Left ventricle myocardium inferior (tissue), 1 donor: Measurements from ENCODE around the gene CLEC2L. TPM values are rescaled to one million over a fixed set of nuclear protein-coding genes. Genes with fewer than 3 reads are reported as not detected.
"Not testable (repeated sequence)": the region's sequence is repeated elsewhere in the genome, so short reads cannot be mapped to it uniquely, and the experiment has no call there.

Source experiments
- DNase-seq: peaks from one replicate; pipeline ENCODE4 v3.0.0-alpha.2; 2020
- H3K27ac ChIP-seq: fragments of 200-600 bp; replicated peaks from 2 replicates; pipeline ENCODE4 v1.8.0; 2021
- H3K27me3 ChIP-seq: fragments of 200-600 bp; 2 replicates; pipeline ENCODE4 v1.8.0; 2021; ENCODE audit warnings: low read depth
- H3K36me3 ChIP-seq: fragments of 200-600 bp; 2 replicates; pipeline ENCODE4 v1.8.0; 2021
- H3K4me1 ChIP-seq: fragments of 200-600 bp; 2 replicates; pipeline ENCODE4 v1.8.0; 2021
- H3K4me3 ChIP-seq: fragments of 200-600 bp; 2 replicates; pipeline ENCODE4 v1.8.0; 2021; ENCODE audit warnings: mild to moderate bottlenecking, moderate library complexity
- H3K9me3 ChIP-seq: fragments of 200-600 bp; replicated peaks from 2 replicates; pipeline ENCODE4 v1.8.0; 2021
- intact Hi-C: fragments of 100-400 bp; cut with micrococcal nuclease; formaldehyde crosslinking; loops from one replicate; pipeline ENCODE4 v1.11.0; 2022
- total RNA-seq: library from RNA; stranded (reverse); fragmentation: NEBNext Ultra II Directional; extraction: Animal tissue kit (Norgen Biotek cat#: 25700); gene quantifications from one replicate; pipeline ENCODE4 v1.2.1, GENCODE V29; 2021
- TF ChIP-seq, protein P1 (sequence below): fragments of 200-600 bp; IDR thresholded peaks from 2 replicates; pipeline ENCODE4 v1.8.0; 2021; ENCODE audit warnings: antibody characterized with exemption, mild to moderate bottlenecking, borderline replicate concordance
- donor health status: DM: no; HTN: yes; CAD: no; lungs with severe emphysema.

The CLEC2L gene
- total RNA-seq, 1 donor from 2014 or later = 0.25 TPM

- peaks cover 35% of the 10 kb centered on the region for H3K27me3 ChIP-seq
- no peaks in the 10 kb centered on the region for H3K36me3 ChIP-seq
- H3K27ac ChIP-seq = no peak overlapping the region
- H3K4me3 ChIP-seq = no peak overlapping the region
- TF ChIP-seq, protein P1, sequence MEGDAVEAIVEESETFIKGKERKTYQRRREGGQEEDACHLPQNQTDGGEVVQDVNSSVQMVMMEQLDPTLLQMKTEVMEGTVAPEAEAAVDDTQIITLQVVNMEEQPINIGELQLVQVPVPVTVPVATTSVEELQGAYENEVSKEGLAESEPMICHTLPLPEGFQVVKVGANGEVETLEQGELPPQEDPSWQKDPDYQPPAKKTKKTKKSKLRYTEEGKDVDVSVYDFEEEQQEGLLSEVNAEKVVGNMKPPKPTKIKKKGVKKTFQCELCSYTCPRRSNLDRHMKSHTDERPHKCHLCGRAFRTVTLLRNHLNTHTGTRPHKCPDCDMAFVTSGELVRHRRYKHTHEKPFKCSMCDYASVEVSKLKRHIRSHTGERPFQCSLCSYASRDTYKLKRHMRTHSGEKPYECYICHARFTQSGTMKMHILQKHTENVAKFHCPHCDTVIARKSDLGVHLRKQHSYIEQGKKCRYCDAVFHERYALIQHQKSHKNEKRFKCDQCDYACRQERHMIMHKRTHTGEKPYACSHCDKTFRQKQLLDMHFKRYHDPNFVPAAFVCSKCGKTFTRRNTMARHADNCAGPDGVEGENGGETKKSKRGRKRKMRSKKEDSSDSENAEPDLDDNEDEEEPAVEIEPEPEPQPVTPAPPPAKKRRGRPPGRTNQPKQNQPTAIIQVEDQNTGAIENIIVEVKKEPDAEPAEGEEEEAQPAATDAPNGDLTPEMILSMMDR = no peak
- H3K4me1 ChIP-seq = no peaks in the 10 kb centered on the region
- no peaks in the 10 kb centered on the region for H3K9me3 ChIP-seq
- intact Hi-C loops = no loop called here
- no peak for DNase-seq
These were observed 21.2 kb downstream of the CLEC2L start for GRCh38 chr7:139544645-139545044.

- DNase-seq = no peak
- Histone ChIP-seq H3K9me3 (no peaks in the 10 kb centered on the region), H3K4me1 (no peaks in the 10 kb centered on the region), H3K27ac (no peak overlapping the region), H3K36me3 (no peaks in the 10 kb centered on the region), H3K4me3 (no peak overlapping the region), H3K27me3 (peaks cover 15% of the 10 kb centered on the region)
- TF ChIP-seq, protein P1 = no peak
- intact Hi-C loops = no loop called here
These were observed 25.0 kb downstream of the CLEC2L start for GRCh38 chr7:139548302-139549028.

- H3K27ac ChIP-seq, DNase-seq, intact Hi-C loops, H3K4me3 ChIP-seq, H3K9me3 ChIP-seq, H3K36me3 ChIP-seq, H3K4me1 ChIP-seq: not testable (repeated sequence)
- peaks cover 18% of the 10 kb centered on the region for H3K27me3 ChIP-seq
These were observed 30.7 kb downstream of the CLEC2L start for GRCh38 chr7:139553991-139554700.

DNA sequence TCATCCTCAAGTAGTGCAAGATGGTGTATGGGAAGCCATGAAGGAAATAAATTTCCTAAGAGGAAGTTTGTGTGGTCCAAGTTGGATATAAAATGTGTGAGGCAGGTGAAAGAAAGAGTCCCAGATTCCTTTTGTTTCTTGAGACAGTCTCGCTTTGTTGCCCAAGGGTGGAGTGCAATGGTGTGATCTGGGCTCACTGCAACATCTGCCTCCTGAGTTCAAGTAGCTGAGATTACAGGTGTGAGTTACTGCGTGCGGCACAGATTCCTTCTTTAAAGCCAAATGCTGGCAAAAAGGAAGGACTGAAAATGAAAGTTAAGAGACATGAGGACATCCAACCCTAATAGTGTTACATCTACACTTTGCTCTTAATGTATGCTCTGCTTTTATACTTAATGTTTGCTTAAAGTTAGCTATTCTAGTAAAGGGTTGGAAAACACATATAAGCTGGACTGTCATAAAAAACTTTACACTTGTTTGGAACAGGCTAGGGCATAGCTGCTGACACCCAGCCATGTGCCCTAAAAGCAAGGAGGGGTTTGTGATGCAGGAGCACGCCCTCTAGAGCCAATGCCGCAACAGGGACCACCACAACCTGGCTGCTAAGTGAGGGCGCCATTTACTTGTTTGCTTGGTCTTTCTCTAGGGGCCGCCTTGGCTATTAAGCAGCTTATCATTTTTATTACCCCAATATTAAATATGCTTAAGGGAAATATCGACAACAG lies 34.5 kb downstream of the CLEC2L start:
- intact Hi-C loops = no loop called here
- TF ChIP-seq, protein P1 = no peak
- Histone ChIP-seq H3K4me1 (no peaks in the 10 kb centered on the region), H3K9me3 (no peaks in the 10 kb centered on the region), H3K36me3 (no peaks in the 10 kb centered on the region), H3K27ac (no peak overlapping the region), H3K27me3 (peaks cover 18% of the 10 kb centered on the region), H3K4me3 (no peak overlapping the region)
- no peak for DNase-seq

DNA sequence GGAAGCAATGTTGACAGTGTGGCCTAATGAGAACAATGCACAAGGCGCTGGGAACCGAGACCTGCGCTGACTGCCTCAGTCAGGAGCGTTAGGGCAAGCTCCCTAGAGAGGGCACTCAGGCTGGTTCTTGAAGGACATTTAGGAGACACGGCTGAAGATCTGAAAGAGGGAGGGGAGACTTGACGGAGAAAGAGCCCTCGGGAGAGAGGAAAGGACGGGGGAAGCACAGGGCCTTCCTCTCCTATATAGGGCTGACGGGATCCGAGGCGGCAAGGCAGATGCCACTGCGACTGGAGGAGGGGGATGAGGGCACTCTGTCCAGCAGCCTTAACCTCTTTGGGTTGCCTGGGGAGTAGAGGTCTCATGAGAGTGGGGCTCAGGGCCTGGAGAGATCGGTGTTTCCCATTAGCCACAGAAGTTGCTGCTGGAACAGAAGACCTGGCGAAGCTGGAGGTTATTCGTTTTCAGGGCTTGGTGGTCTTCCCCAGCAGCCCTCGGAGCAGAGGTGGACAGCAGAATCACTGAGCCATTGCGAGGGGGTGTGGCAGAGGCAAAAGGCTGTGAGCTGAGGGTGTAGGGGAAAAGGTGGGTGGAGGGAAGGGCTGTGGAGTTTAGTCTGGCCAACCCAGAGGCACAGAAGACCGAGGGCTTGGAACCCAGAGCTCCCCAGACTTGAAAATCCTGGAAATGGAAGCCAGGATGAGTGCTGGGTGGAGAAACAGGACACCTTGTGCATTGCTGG lies 36.0 kb downstream of the CLEC2L start:
- no peaks in the 10 kb centered on the region for H3K36me3 ChIP-seq
- intact Hi-C loops = no loop called here
- H3K27ac ChIP-seq = no peak overlapping the region
- TF ChIP-seq, protein P1 = no peak
- H3K4me1 ChIP-seq = no peaks in the 10 kb centered on the region
- no peak for DNase-seq
- no peak overlapping the region for H3K4me3 ChIP-seq
- peaks cover 18% of the 10 kb centered on the region for H3K27me3 ChIP-seq
- no peaks in the 10 kb centered on the region for H3K9me3 ChIP-seq
